HG03558 (cell line): ENCODE results near the gene PIK3AP1.

Source experiments
- ATAC-seq: cut with Tn5 transposase; IDR thresholded peaks from one replicate; pipeline ENCODE4 v1.9.1; 2021; ENCODE audit warnings: moderate number of reproducible peaks; ENCODE audit not compliant: unreplicated experiment; ENCODE audit errors: extremely low read depth

PIK3AP1 gene

DNA sequence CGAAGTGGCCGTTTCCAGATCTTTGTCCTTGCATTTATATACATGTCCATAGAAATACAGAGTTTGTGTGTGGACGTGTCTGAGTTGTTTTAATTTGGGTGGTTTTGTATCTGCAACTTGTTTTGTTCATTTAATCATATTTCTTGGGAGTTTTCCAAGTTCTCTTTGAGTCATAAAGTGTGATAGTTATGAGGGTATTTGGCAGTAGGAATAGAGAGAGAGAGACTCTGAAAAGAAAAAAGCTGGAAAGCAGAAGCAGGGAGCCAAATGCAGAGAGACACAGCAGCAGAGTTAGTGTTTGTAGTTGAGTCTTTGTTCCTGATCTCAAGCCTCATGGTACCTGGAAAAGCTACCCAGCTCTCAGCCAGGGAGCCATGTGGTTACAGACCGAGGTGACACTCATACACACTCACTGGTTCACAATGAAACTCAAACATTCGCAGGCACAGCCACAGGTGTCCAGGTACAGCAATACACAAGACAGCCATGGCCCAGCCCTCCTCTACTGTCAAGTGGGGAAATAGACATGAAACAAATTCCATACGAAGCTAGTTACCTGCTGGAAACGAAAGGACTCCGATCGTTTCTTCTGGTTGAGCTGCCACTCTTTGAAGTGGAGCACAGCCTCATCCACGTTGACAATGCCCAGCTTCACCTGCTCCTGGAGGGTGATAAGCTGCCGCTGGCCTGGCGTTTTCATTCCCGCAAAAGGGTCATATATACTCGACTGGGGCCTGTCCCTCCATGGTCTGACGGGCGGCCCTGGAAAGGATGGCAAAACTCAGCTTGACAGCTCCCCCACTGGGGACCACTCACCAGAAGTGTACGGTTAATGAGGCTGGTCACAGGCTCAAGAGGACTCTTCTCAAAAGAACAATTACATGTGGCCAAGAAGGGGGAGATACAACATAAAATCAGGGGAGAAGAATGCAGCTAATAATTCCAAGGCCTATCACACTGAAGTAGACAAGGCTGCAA is 100.2 kb downstream of the PIK3AP1 start:
- no peak for ATAC-seq

DNA sequence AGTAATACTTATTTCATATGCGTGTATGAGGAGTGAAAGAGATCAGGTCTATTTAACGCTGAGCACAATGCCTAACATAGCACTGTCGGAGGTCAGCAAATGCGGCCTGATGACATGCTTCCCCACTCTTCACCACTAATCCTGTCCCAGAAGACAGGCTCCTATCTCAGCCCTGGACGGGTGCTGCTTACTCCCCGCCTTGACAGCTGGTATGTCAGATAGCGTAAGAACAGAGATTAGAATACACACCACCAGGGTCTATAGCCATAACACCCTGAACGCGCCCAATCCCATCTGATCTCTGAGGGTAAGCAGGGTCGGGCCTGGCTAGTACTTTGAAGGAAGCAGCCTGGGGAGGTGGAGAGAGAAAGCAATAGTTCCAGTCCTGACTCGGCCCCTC is 101.2 kb downstream of the PIK3AP1 start:
- no peak for ATAC-seq

DNA sequence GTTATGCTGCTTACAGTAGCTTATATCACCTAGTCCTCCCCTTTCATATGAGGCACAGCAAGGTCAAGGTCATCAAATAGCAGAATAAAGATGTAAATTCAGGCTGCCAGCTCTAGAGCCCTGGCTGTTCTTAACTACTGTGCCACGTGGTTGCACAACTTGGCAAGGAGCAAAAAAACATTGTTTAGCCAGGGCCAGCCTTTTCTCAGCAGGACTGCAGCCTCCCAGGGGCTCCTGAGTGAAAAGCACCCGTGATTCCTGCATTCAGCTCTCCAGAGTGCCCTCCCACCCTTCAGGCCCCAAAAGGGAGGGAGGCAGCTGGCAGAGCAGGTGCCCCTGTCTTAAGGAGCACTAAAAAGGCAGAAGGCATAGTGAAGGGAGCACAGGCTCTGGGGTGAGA is 101.7 kb downstream of the PIK3AP1 start:
- ATAC-seq, result no peak

DNA sequence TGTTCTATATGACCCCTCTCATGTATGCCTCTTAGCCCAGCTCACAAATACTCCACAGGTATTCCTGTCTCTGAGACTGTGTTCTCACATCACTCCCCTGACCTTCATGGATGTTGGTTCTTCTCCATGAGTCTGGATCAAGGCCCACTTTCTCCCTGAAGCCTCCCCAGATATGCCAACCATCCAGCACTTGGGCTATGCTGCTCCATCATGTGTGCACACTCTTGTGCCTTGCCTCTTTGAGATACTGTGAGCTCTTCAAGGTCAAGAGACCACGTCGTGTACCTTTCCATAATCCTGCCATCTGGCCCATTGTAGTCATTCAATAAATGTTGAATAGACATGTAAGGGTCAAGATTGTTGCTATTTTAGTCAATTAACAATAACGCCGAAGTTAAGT is 103.4 kb downstream of the PIK3AP1 start:
- ATAC-seq, result no peak

DNA sequence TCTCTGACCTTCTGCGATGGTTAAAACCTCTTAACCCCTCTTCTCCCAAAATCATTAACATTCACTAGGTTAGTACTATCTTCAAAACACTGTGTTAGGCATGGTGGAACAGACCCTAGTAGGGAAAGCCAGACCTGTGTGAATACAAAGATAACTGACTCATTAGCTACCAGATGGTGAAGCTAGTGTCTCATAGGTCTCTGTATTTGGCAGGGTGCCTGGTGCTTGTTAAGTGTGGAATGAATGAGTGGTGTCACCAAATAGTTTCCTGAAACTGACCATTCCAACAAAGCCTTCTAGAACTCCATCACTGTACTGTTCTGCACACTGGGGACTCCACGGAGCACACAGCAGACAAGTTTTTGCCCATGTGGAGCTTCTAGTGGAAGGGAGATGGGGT is 105.8 kb downstream of the PIK3AP1 start:
- no peak for ATAC-seq

DNA sequence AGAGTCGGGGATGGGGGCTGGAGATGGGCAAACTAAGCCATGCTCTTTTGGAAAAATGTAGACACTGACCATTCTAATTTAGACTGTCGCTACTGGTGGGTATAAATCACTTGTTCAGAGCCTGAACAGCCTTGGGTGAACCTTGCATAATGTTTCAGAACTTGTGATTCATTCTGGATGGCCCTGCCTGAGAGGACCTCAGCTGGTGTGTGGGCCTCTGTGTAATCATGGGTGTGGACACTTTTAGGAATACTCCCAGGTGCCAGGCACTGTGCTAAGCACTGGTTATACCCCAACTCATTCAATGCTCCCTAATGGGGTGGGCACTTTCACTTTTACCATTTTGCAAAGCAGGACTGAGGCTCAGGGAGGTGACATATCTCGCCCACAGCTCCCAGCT is 106.7 kb downstream of the PIK3AP1 start:
- ATAC-seq, result no peak

DNA sequence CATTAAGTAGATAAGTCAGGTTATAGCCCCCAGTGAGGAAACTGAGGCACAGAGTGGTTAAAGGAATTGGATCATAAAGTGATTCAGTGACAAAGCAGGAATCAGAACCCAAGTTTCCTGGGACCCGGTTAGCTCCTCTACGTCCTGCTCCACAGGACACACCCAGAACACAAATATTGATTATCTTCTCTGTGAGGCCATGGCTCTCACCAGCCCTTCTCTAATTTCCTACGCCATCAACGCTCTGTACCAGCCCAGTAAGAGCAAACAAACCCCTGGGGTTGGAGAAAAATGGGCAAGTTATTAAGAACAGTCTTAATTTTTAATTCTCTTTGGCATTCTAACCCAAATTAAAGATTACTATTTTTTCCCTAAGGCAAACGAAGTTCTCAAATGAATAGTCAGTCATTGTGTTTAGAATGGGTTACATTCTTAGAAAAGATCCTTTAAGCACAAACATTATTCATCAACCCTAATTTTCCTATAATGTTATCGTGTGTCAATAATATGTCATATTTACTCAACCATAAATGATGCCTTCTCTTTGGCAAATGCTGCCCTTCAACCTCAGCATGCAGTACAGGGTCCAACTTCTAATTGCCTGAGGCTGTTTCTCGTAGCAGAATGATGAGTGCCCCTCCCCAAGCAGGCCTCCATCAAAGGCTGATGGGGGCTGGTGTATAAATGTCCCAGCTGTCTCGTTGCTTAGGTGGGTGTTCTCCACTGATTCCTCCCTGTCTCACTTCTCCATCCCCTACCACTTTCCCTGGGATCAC is 108.1 kb downstream of the PIK3AP1 start:
- no peak for ATAC-seq

DNA sequence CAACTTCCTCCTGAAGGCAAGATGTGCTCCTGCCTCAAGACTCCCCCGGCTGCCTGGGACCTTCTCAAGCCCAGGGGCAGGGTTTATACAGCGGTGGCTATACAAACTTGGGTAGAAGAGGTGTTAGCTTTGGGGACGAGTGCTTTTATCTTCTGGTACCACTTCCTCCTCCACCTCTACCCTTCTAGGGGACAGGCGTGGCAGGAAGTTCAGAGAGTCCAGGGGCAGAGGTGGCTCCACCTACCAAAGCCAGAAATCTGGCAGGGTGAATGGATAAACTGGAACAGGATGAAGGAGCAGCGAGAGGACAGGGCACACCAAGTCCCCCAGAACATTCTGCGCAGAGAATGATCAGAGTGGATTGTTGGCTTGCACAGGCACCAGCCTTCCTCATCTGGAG is 109.5 kb downstream of the PIK3AP1 start:
- no peak for ATAC-seq

DNA sequence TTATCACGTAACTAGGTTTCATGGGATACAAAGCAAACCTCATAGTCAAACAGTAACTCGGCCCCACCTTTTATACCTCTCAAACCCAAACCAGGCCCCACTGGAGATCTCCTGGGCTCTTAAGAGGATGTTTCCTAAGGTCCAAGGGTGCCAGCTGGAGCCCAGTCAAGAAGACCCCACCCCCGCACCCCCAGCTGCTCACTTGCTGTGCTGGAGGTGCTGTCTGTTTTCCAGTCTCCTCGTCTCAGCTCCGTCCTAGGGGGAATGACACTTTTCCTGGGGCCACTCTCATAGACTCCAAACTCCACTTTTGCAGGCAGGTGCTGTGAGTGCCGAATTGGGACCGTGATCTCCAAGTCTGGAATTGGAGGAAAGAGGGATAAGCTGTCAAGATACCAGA is 110.8 kb downstream of the PIK3AP1 start:
- ATAC-seq, result no peak

DNA sequence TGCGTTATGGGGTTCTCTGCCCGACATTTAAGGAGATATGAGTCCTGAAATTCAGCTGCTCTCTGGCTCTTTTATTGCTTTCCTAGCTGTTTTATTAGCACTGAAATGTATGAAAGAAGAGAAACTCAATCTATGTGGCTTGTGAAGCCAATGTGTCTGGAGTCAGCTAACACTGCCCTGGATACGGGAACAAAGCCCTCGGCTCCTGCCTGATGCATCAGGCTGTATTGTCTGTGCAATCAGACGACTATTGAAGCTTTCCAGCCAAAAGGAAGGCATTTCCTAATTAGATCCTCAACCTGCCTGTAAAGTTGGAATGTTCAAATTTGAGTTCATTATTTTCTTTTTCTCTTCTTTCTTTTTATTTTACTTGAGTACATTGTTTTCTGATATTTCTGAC is 111.5 kb downstream of the PIK3AP1 start:
- no peak for ATAC-seq

DNA sequence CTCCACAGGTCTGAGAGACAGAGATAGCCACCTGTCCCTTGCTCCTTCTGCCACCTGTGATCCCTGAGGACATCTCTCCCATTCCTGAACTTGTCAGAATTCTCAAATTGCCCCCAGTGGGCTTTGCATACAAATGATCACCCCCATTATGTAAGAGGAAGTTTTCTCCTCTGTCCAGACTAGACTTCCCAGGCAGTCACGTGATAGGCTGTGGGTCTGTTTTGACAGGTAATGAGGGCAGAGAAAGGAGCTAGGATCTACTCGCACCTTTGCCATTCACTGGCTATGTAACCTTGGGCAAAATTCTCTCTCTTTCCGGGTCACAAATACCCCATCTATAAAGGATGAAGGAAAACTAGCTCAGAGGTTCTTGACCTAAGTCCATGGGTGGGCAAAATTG is 112.1 kb downstream of the PIK3AP1 start:
- ATAC-seq, result no peak

DNA sequence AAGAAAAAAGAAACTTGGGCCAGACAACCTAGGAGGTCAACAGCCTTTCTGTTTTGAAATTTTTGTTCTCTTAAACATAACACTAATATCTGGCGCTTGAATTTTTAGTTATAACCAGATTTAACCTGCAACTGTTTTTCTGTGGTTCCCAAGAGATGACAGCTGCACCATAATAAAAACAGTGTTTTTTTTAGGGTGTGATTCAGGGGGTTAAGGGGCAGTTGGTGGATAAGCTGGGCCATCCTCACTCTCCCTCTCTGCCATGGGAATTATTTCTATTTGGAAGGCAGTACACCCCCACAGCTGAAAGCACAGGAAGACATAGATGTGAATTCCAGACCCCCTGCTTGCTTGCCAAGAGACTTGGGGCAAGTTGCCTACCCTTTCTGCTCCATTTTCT is 113.4 kb downstream of the PIK3AP1 start:
- ATAC-seq, result no peak

DNA sequence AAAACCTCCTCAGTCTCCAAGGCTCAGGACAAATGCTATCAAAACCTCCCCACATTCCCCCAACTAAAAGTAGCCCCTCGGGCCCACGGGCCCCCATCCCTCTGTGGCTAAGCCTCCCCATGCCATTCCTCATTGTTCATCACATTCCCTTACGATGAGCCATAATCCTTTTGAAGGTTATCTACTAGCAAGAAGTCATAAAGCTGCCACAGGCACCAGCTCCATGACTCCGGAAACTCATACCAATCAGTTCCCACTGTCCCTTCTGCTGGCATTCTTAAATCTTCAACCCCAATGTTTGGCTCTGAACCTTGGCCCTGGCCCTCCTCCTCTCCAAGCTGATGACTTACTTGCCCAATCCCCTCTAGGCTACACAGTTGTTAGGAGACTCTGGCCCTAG is 114.1 kb downstream of the PIK3AP1 start:
- ATAC-seq, result no peak

DNA sequence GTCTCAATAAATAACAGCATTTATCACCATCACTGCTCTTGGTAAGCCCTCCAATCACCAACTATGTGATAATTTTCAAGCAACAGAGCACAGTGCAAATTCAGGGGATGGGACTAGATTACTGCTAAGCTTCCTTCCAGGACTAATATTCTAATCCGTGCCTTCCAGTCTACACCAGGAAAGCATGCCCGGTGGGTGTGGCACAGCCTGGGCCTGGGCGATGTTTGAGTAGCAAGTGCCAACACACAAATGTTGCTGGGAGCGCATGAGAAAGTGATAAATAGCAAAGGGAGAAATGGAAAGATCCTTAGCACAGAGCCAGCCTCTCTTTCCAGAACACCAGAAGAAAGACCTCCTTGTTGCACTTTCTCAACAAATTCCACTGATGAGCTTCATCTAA is 120.0 kb downstream of the PIK3AP1 start:
- ATAC-seq, result no peak

DNA sequence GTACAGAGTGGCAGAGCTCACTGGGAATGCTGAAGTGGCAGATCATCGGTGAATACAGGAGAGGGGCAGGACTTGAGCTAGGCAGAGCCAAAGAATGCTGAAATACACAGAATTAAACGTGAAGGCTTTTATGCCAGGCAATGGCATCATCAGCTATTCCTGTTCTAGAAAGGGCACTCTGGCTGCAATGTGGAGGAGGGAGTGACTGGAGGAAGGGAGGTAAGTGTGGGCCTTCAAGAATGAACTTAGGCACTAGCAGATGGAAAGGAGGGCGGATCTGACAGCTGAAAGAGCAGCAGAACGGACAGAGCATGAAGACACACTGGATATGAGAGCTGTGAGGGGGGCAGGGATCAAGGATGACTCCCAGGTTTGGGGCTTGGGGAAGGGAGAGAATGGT is 121.5 kb downstream of the PIK3AP1 start:
- no peak for ATAC-seq

DNA sequence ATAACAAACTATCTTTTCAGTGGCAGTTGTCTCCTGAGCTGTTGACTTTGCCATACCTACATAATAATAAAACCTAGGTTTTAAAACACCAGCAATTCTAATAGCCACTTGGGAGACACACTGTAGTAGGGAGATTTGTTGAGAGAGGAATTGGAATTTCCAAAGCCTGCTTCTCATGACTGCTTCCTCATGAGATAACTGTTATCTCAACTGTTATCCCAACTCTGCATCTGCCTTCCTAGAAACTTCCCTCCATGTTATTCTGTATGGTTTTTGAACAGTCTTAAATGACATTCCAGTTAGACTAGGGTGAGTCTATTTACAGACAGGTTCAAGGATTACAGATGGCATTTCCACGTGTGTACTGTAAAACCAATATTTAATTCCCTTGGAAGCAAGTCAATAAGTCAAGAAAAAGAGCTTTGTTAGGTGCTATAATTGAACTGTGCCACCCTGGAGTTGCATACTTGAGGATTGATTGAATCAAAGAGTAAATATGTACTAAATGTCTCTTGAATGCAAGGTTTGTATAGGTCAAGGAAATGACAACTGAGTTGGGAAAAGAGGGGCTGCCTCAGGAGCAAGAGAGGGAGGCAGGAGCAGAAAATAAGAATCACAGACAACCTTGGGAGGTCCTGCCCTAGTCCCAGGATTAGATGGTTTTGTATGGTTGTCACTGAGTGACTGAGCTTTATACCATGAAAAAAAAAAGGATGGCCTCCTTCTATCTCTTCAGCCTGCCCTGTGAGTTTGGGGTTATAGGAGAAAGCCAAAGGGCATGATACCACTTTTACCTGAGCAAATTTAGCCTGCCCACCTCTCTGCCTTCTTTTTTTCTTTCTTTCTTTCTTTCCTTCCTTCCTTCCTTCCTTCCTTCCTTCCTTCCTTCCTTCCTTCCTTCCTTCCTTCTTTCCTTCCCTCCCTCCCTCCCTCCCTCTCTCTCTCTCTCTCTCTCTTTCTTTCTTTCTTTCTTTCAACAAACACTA is 123.6 kb downstream of the PIK3AP1 start:
- no peak for ATAC-seq

DNA sequence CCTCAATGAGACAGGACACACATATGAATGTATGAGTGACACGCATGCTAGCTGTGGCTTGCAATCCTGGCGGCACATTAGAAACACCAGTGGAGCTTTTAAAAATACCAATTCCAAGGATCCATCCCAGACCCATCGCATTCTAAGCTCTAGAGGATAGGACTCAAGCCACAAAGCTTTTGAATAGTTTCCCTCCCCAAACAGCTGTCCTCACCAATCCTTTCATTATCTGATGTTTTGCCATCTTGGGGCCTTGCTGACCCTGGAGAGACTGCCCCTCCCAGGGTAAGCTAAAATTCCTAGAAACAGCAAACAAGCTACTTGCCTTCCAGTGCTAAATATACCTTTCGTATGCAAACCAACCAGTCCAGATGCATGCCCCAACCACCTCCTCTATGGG is 124.6 kb downstream of the PIK3AP1 start:
- ATAC-seq, result no peak

DNA sequence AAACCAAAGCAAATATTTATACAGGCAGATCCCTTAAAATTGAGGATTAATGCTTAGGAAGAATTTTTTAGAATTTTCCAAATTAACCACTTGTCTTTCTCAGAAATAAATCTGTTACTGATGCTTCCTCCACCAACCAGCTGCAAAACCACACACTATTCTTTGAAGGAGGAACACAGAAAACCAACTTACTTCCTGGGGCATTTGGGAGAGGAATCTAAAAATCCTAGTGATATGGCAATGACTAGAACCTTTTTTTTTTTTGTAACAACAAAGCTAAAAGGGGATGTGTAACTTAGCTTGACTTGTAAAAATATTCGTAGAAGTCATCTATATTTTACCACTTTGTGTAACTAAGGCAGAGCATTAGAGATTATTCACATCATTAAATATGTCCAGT is 128.4 kb downstream of the PIK3AP1 start:
- ATAC-seq, result no peak

DNA sequence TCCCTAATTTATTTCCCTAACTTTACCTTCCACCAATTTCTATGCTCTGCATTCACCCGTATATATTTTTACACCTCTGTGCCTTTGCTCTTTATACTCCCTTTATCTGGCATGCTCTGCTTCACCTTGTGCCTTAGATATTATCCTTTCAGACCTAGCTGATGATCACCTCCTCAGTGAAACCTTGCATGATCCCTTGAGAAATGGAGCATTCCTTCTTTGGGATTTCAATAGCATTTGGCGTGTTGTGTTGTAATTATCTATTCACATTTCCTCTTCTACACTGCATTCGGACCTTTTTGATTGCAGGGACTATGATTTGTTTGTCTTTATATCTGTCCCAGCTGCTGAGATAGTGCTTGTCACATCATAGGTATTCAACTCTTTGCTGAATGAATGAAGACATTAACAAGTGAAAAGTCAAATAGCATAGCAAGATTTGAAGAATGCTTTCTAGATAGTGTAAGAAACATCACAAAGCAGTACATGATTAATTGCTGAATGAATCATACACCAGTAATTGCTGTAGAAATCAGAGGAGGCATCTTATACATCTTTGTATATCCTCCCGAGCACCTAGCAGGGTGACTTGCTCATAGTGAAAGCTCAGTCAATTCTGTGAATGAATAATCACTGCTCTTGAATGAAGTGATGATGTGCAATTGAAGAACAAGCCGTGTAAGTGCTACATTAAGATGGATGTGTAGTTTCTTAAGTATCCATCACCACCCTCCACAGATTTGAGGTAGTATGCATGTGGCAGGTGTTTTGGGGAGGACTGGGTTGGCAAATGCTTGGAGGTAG is 131.5 kb downstream of the PIK3AP1 start:
- peak; percentile 35 for ATAC-seq
